Measurements from ENCODE around the gene CBX3. TPM values are rescaled to one million over a fixed set of nuclear protein-coding genes. Genes with fewer than 3 reads are reported as not detected.

The CBX3 gene
- total and polyA plus RNA-seq, 2 of the 8 experiments (the other 6 are each of a cell fraction or from before 2014, with no cell fraction given), result 71.3 to 258 TPM

DNA sequence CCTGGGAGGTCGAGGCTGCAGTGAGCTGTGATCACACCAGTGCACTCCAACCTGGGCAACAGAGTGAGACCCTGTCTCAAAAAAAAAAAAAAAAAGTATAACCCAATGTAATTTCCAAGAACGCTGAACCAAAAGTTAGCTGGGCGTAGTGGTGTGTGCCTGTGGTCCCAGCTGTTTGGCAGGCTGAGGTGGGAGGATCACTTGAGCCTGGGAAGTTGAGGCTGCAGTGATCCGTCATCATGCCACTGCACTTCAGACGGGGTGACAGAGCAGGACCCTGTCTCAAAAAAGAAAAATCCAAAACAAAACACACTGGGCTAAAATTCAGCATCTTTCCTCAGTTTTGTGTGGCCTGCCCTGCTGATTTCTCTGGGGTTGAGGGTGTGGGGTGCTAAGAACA is 22.1 kb upstream of the CBX3 start:
- H2BK20ac ChIP-seq (ENCODE audit: low read length), result no peak overlapping the region
- no peak overlapping the region for H3K9ac ChIP-seq (replicated peaks in 1 of 4; ENCODE audit: extremely low read depth in 1 of 4, low read depth in 3 of 4, low read length in 3 of 4)
- H3K4me3 ChIP-seq (ENCODE audit: extremely low read depth in 1 of 4, insufficient read depth in 2 of 4, low read depth in 3 of 4, low read length in 4 of 4), result no peak overlapping the region
- H4K8ac ChIP-seq (ENCODE audit: extremely low read depth, insufficient read depth, low read length), result no peak overlapping the region; the same call in 1 of the 2 replicates
- peaks cover under 1 to 20% of the 10 kb centered on the region in 2 experiments; a peak in 3 of 4 replicates for H3K79me2 ChIP-seq (ENCODE audit: control insufficient read depth in 1 of 2, insufficient read depth in 2 of 2, low read length in 2 of 2)
- H4K20me1 ChIP-seq (replicated peaks in 1 of 2; ENCODE audit: control insufficient read depth in 1 of 2, insufficient read depth in 2 of 2, low read length in 2 of 2), result peaks cover 0 to 5% of the 10 kb centered on the region in 2 experiments
- no peak overlapping the region for H3K14ac ChIP-seq (ENCODE audit: insufficient read length)
- H4K5ac ChIP-seq (ENCODE audit: insufficient read length, low read depth, low read length), result no peak overlapping the region
- H3K27me3 ChIP-seq (replicated peaks in 1 of 4; ENCODE audit: control insufficient read depth in 3 of 4, extremely low read depth in 1 of 4, insufficient read depth in 3 of 4, low read length in 3 of 4), result no peaks in the 10 kb centered on the region
- peaks cover 0 to 16% of the 10 kb centered on the region in 2 experiments; a peak in 2 of 4 replicates for H3K9me3 ChIP-seq (ENCODE audit: insufficient read depth in 2 of 2, low read depth in 1 of 2, low read length in 1 of 2)
- H3K27ac ChIP-seq (ENCODE audit: low read depth, low read length), result no peak overlapping the region
- no peak overlapping the region for H2AFZ ChIP-seq (ENCODE audit: low read length)
- no peak overlapping the region for H3K18ac ChIP-seq (ENCODE audit: extremely low read depth, low read length)
- H2BK5ac ChIP-seq (ENCODE audit: low read depth, low read length), result no peak overlapping the region
- CTCF ChIA-PET (ENCODE audit: partially characterized antibody), result interaction anchor here (0.7 to 4.8 kb wide), 7 partner anchors 74 to 287 kb away, joined by 3 to 46 read pairs (median 9); no protein-coding TSS in a partner anchor
- H2BK15ac ChIP-seq (ENCODE audit: low read length), result no peak overlapping the region
- no peak overlapping the region for H2BK12ac ChIP-seq (ENCODE audit: low read depth, low read length)
- H3K4ac ChIP-seq (replicated peaks; ENCODE audit: insufficient read length, low read depth, low read length), result no peak overlapping the region
- no peak overlapping the region for H3K56ac ChIP-seq (replicated peaks; ENCODE audit: insufficient read length, low read depth, low read length)
- no peaks in the 10 kb centered on the region for H3K23me2 ChIP-seq (ENCODE audit: low read depth, low read length)
- H3K4me1 ChIP-seq (replicated peaks in 1 of 4; ENCODE audit: control insufficient read depth in 3 of 4, insufficient read depth in 4 of 4, low read length in 3 of 4), result peaks cover 0 to 5% (median 0%) of the 10 kb centered on the region in 4 experiments; a peak in 1 of 7 replicates
- POLR2A ChIA-PET (ENCODE audit: partially characterized antibody), result interaction anchor here (1.1 to 17.3 kb wide), 8 partner anchors 9 to 94 kb away, joined by 3 to 578 read pairs (median 4); partner anchors contain the start of genes CBX3 and HNRNPA2B1
- no peak overlapping the region for H4K91ac ChIP-seq (replicated peaks; ENCODE audit: insufficient read length, low read length)
- peaks cover 3 to 14% (median 5%) of the 10 kb centered on the region in 4 experiments; a peak in 3 of 8 replicates for H3K36me3 ChIP-seq (ENCODE audit: control insufficient read depth in 2 of 4, insufficient read depth in 4 of 4, low read length in 3 of 4)
- no peak overlapping the region for H3K4me2 ChIP-seq (ENCODE audit: insufficient read depth in 1 of 2, low read depth in 2 of 2, low read length in 2 of 2)
- DNase-seq (ENCODE audit: low read depth in 1 of 2, low spot score in 2 of 2) (no peak), FAIRE-seq (no peak)
- H2AK5ac ChIP-seq (ENCODE audit: low read depth, low read length), result no peak overlapping the region
- no peak overlapping the region for H3K23ac ChIP-seq (ENCODE audit: insufficient read length)
- H3K79me1 ChIP-seq (ENCODE audit: low read depth, low read length), result peaks cover 2% of the 10 kb centered on the region; the same call in 1 of the 2 replicates
- no peak overlapping the region for H2BK120ac ChIP-seq (replicated peaks; ENCODE audit: low read depth, low read length)
- 91% methylated on average over 5 of the region's 5 CpGs; no CpG with 5 or more reads in 1 of the 2 experiments for WGBS, 2 experiments (ENCODE audit: extremely low coverage in 1 of 2, insufficient coverage in 1 of 2, insufficient read length in 1 of 2, insufficient replicate concordance in 2 of 2, low coverage in 1 of 2, low lambda C conversion rate in 2 of 2, missing lambda C conversion rate in 1 of 2)
- TF ChIP-seq SP2 (IDR thresholded peaks at IDR 0.05; ENCODE audit: low read length), result no peak
- TF ChIP-seq EP300 (IDR thresholded peaks at IDR 0.05; ENCODE audit: borderline replicate concordance in 1 of 2, low read depth in 2 of 2, low read length in 2 of 2), result no peak
- no peak for TF ChIP-seq KDM5A (IDR thresholded peaks at IDR 0.05; ENCODE audit: low read length)
- no peak for TF ChIP-seq SUZ12 (IDR thresholded peaks at IDR 0.05; ENCODE audit: low read length)
- TF ChIP-seq GTF2F1 (IDR thresholded peaks at IDR 0.05; ENCODE audit: borderline replicate concordance, low read depth, low read length), result no peak
- no peak for TF ChIP-seq TEAD4 (IDR thresholded peaks at IDR 0.05; ENCODE audit: low read depth, low read length)
- TF ChIP-seq JUND (IDR thresholded peaks at IDR 0.05; ENCODE audit: low read length), result no peak
- TF ChIP-seq TBP (IDR thresholded peaks at IDR 0.05; ENCODE audit: low read depth, low read length), result no peak
- no peak for TF ChIP-seq SRF (IDR thresholded peaks at IDR 0.05; ENCODE audit: low read depth, low read length)
- no peak for TF ChIP-seq POLR2AphosphoS5 (IDR thresholded peaks at IDR 0.05; ENCODE audit: low read depth, low read length)
- TF ChIP-seq CHD1 (IDR thresholded peaks at IDR 0.05; ENCODE audit: low read depth, low read length), result no peak
- no peak for TF ChIP-seq RNF2 (IDR thresholded peaks at IDR 0.05; ENCODE audit: borderline replicate concordance, low read depth, low read length, missing control alignments, poor library complexity, severe bottlenecking)
- TF ChIP-seq, protein P1, sequence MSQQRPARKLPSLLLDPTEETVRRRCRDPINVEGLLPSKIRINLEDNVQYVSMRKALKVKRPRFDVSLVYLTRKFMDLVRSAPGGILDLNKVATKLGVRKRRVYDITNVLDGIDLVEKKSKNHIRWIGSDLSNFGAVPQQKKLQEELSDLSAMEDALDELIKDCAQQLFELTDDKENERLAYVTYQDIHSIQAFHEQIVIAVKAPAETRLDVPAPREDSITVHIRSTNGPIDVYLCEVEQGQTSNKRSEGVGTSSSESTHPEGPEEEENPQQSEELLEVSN (IDR thresholded peaks at IDR 0.05), result no peak

Measured in H1 (cell line).